Esophagus squamous epithelium (tissue), 5 donors: ENCODE results near the gene TRAK1. TPM values are rescaled to one million over a fixed set of nuclear protein-coding genes. Genes with fewer than 3 reads are reported as not detected.

ENCODE experiments used
- DNase-seq: peaks from one replicate; lab custom pipeline; 2025; lab: John Stamatoyannopoulos, UW
- H3K27ac ChIP-seq, 4 donors: fragments of 200-600 bp; sonication (generic); one replicate each; pipeline ENCODE4 v1.5.1; 2016 to 2019; ENCODE audit warnings: mild to moderate bottlenecking in 1 of 4
- H3K27me3 ChIP-seq, 4 donors: fragments of 200-600 bp; sonication (generic); 1 replicate in 3 of 4; 2 replicates in 1 of 4; pipeline versions ENCODE4 v1.5.1 to v1.6.0; 2017 to 2021; ENCODE audit warnings: antibody characterized with exemption in 1 of 4
- H3K36me3 ChIP-seq, 3 donors: fragments of 200-600 bp; sonication (generic); one replicate each; pipeline ENCODE4 v1.5.1; 2016 to 2019
- H3K4me1 ChIP-seq, 3 donors: fragments of 200-600 bp; sonication (generic); one replicate each; pipeline ENCODE4 v1.5.1; 2017 to 2019
- H3K4me3 ChIP-seq, 4 donors: fragments of 200-600 bp; sonication (generic); 1 replicate in 3 of 4; 2 replicates in 1 of 4; pipeline ENCODE4 v1.5.1; 2016 to 2019; ENCODE audit warnings: mild to moderate bottlenecking in 2 of 4, moderate library complexity in 1 of 4
- H3K9me3 ChIP-seq, 3 donors: fragments of 200-600 bp; sonication (generic); one replicate each; pipeline ENCODE4 v1.5.1; 2016 to 2019
- CTCF ChIP-seq, 6 experiments: fragments of 450-650 bp in 4 of 6; fragments of 200-600 bp in 2 of 6; sonication (generic) in 2 of 6; IDR thresholded peaks; one replicate each; pipeline ENCODE4 v1.5.1; 2016 to 2019; ENCODE audit warnings: antibody characterized with exemption in 6 of 6, mild to moderate bottlenecking in 4 of 6, moderate library complexity in 4 of 6
- POLR2A ChIP-seq, 4 donors: fragments of 450-650 bp; IDR thresholded peaks; one replicate each; pipeline ENCODE4 v1.6.1; 2017; ENCODE audit warnings: antibody characterized with exemption in 4 of 4, mild to moderate bottlenecking in 4 of 4, moderate library complexity in 3 of 4
- WGBS, 2 donors: methylation state at CpG; one replicate each; pipeline ENCODE4 v1.1.5; 2018; 5-methylcytosine and 5-hydroxymethylcytosine counted together
- intact Hi-C: fragments of 100-400 bp; cut with DNase I; formaldehyde crosslinking; loops from one replicate; pipeline ENCODE4 v1.15.0; 2022
- total RNA-seq, 4 donors: library from RNA; depleted of rRNA; stranded (reverse); fragments of >200 nt; gene quantifications; one replicate each; pipeline ENCODE4 v1.1.0, GENCODE V29; 2016
- donor health status: DM: yes; HTN: yes; CAD: no.

Gene TRAK1
- total RNA-seq, 4 donors from 2014 or later = 31.8 to 40.6 (median 37.7) TPM

GRCh38 chr3:42127226-42127625 lies 36.1 kb downstream of the TRAK1 start:
- no peak for DNase-seq
- Histone ChIP-seq H3K4me3 (no peak overlapping the region), H3K27ac (no peak overlapping the region), H3K27me3 (no peaks in the 10 kb centered on the region), H3K9me3 (no peaks in the 10 kb centered on the region), H3K36me3 (peaks cover 0 to 40% (median 6%) of the 10 kb centered on the region in 3 donors), H3K4me1 (peaks cover 24 to 62% (median 25%) of the 10 kb centered on the region in 3 donors)
- WGBS, 2 donors = 96 to 97% methylated on average over 3 of the region's 3 CpGs
- intact Hi-C loops = no loop called here
- TF ChIP-seq POLR2A (IDR thresholded peaks at IDR 0.05) (no peak), CTCF (IDR thresholded peaks at IDR 0.05) (no peak)

DNA sequence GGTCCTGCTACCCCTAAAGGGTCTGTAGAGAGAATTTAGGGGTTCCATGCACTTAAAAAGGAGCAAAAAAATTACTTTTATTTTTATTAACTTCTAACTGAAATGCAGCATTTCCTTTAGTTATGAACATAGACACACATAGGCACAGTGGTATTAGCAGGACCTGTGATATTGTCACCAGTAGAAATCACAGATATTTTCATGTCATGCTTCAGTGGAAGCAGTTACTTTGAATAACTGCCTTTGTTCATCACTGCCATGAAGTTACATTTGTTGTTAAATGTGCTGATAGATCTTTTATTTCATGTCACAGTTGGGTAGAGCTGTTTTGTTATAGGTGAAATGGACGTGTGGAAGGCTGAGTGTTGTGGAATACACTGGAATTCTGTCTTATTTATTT lies 37.4 kb downstream of the TRAK1 start:
- Histone ChIP-seq H3K27ac (peak overlapping the region in 3 of 4 donors; percentile 3 to 77 (median 66)), H3K36me3 (peaks cover 0 to 47% (median 6%) of the 10 kb centered on the region in 3 donors)

GRCh38 chr3:42129014-42129953 lies 38.1 kb downstream of the TRAK1 start:
- Histone ChIP-seq H3K4me1 (peaks cover 9 to 44% (median 12%) of the 10 kb centered on the region in 3 donors), H3K4me3 (no peak overlapping the region), H3K27ac (peak overlapping the region; percentile 44 to 77 (median 62)), H3K27me3 (no peaks in the 10 kb centered on the region), H3K36me3 (peaks cover 0 to 47% (median 6%) of the 10 kb centered on the region in 3 donors), H3K9me3 (no peaks in the 10 kb centered on the region)
- intact Hi-C loops = no loop called here
- DNase-seq = no peak
- TF ChIP-seq CTCF (IDR thresholded peaks at IDR 0.05) = no peak
- TF ChIP-seq POLR2A (IDR thresholded peaks at IDR 0.05) = no peak
- 40 to 51% methylated on average over 13 to 18 of the region's 18 CpGs for WGBS, 2 donors

More for the DNA sequence above, 37.4 kb downstream of the TRAK1 start:
- 32 to 52% methylated on average over 1 of the region's 1 CpG for WGBS, 2 donors
- intact Hi-C loops = no loop called here
- Histone ChIP-seq H3K27me3 (no peaks in the 10 kb centered on the region), H3K4me1 (peaks cover 12 to 49% (median 13%) of the 10 kb centered on the region in 3 donors), H3K4me3 (no peak overlapping the region), H3K9me3 (no peaks in the 10 kb centered on the region)
- TF ChIP-seq POLR2A (IDR thresholded peaks at IDR 0.05) = no peak
- no peak for TF ChIP-seq CTCF (IDR thresholded peaks at IDR 0.05)
- DNase-seq = no peak

DNA sequence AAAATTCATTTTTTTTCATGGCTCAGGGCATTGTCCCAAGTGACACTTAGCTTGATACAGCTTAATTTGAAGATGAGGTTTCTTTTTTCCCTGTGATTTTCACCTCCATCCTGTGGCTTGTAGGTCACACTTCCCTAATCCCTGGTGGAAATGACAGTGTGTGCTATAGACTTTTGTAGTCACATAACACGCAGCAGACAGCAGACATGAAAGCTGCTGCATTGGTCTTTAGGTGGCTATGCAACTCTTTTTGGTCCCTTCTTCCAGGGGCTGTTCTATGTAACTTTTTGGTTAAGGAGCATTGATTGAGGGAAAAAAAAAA lies 38.8 kb downstream of the TRAK1 start:
- Histone ChIP-seq H3K36me3 (peaks cover 0 to 45% (median 6%) of the 10 kb centered on the region in 3 donors), H3K27ac (peak overlapping the region in 3 of 4 donors; percentile 26 to 77 (median 29)), H3K27me3 (no peaks in the 10 kb centered on the region), H3K9me3 (no peaks in the 10 kb centered on the region), H3K4me3 (no peak overlapping the region), H3K4me1 (peaks cover 9 to 47% (median 10%) of the 10 kb centered on the region in 3 donors)
- intact Hi-C loops = no loop called here
- TF ChIP-seq CTCF (IDR thresholded peaks at IDR 0.05) (no peak), POLR2A (IDR thresholded peaks at IDR 0.05) (no peak)
- no peak for DNase-seq
- WGBS, 2 donors = 83 to 88% methylated on average over 1 of the region's 1 CpG
